OCI-LY1 (cell line): Measurements from ENCODE around the gene USP10.

Experiments
- H2AFZ ChIP-seq: fragments of 200-600 bp; sonication (generic), shearing (Covaris generic); 2 replicates; pipeline ENCODE4 v1.6.0; 2014; ENCODE audit warnings: antibody characterized with exemption, mild to moderate bottlenecking, low read length
- H3F3A ChIP-seq: fragments of 200-600 bp; sonication (generic), shearing (Covaris generic); 2 replicates; pipeline ENCODE4 v1.6.0; 2014; ENCODE audit warnings: mild to moderate bottlenecking, antibody characterized with exemption, low read length, moderate library complexity; ENCODE audit not compliant: insufficient read depth
- H3K27ac ChIP-seq: fragments of 200-600 bp; sonication (generic); 2 replicates; pipeline ENCODE4 v1.5.1; 2014; ENCODE audit warnings: low read length, mixed run types, mild to moderate bottlenecking, low read depth; ENCODE audit not compliant: poor library complexity, severe bottlenecking
- H3K27me3 ChIP-seq: fragments of 200-600 bp; sonication (generic); 2 replicates; pipeline ENCODE4 v1.6.0; 2014; ENCODE audit warnings: antibody characterized with exemption, mild to moderate bottlenecking, low read length, moderate library complexity; ENCODE audit not compliant: insufficient read depth
- H3K36me3 ChIP-seq: fragments of 200-600 bp; sonication (generic); 2 replicates; pipeline ENCODE4 v1.6.1; 2014; ENCODE audit warnings: mild to moderate bottlenecking, antibody characterized with exemption, low read length, moderate library complexity, mixed read lengths; ENCODE audit not compliant: insufficient read depth
- H3K4me1 ChIP-seq: fragments of 200-600 bp; sonication (generic); 2 replicates; pipeline ENCODE4 v1.5.1; 2014; ENCODE audit warnings: mild to moderate bottlenecking, low read length, moderate library complexity; ENCODE audit not compliant: insufficient read depth, severe bottlenecking
- H3K4me2 ChIP-seq: fragments of 200-600 bp; sonication (generic), shearing (Covaris generic); 2 replicates; pipeline ENCODE4 v1.6.1; 2014; ENCODE audit warnings: low read length
- H3K4me3 ChIP-seq: fragments of 200-600 bp; sonication (generic); 2 replicates; pipeline ENCODE4 v1.5.1; 2014; ENCODE audit warnings: low read length, low read depth, mild to moderate bottlenecking, mixed read lengths; ENCODE audit not compliant: poor library complexity, severe bottlenecking
- H3K79me2 ChIP-seq: fragments of 200-600 bp; shearing (Covaris generic); 2 replicates; pipeline ENCODE4 v1.6.1; 2016; ENCODE audit warnings: mixed run types, low read length, mixed read lengths; ENCODE audit not compliant: insufficient read depth
- H3K9ac ChIP-seq: fragments of 200-600 bp; sonication (generic), shearing (Covaris generic); 2 replicates; pipeline ENCODE4 v1.6.1; 2014; ENCODE audit warnings: mild to moderate bottlenecking, low read length, mixed read lengths
- H3K9me2 ChIP-seq: fragments of 200-600 bp; sonication (generic), shearing (Covaris generic); 2 replicates; pipeline ENCODE4 v1.6.1; 2014; ENCODE audit warnings: low read depth, mild to moderate bottlenecking, low read length, mixed read lengths
- H3K9me3 ChIP-seq: fragments of 200-600 bp; shearing (Covaris generic); 2 replicates; pipeline ENCODE4 v1.6.1; 2014; ENCODE audit warnings: low read length, mixed read lengths
- H4K20me1 ChIP-seq: fragments of 200-600 bp; sonication (generic), shearing (Covaris generic); 2 replicates; pipeline ENCODE4 v1.6.0; 2016; ENCODE audit warnings: mild to moderate bottlenecking, low read length; ENCODE audit not compliant: insufficient read depth
- EZH2 ChIP-seq: fragments of 200-600 bp; sonication (generic), shearing (Covaris generic); IDR thresholded peaks from 2 replicates; pipeline ENCODE4 v1.8.0; 2017; ENCODE audit warnings: borderline replicate concordance, mixed run types, mild to moderate bottlenecking, antibody characterized with exemption, low read length, moderate library complexity, mixed read lengths
- TF ChIP-seq, protein P1 (sequence below): fragments of 200-600 bp; sonication (generic), shearing (Covaris generic); IDR thresholded peaks from 2 replicates; pipeline ENCODE4 v1.5.1; 2017; ENCODE audit warnings: mild to moderate bottlenecking, antibody characterized with exemption, low read length, moderate library complexity, mixed read lengths

Gene USP10

DNA sequence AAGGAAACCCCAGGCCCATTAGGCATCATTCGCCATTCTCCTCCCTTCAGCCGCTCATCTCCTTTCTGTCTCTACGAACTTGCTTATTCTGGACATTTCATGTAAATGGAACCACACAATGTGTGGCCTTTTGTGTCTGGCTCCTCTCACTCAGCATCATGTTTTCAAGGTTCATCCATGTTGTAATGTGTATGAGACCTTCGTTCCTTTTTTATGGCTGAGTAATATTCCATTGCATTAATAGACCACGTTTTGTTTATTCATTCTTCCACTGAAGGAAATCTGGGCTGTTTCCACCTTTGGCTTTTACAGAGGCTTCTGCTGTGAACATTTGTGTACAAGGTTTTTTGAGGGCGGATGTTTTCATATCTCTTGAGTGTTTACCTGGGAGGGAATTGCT is 123.2 kb downstream of the USP10 start:
- Histone ChIP-seq H3K4me1 (no peaks in the 10 kb centered on the region), H3F3A (no peaks in the 10 kb centered on the region), H3K9me2 (no peaks in the 10 kb centered on the region), H3K9ac (no peak overlapping the region), H3K27ac (no peak overlapping the region), H4K20me1 (no peaks in the 10 kb centered on the region), H3K4me2 (no peak overlapping the region), H3K36me3 (no peaks in the 10 kb centered on the region), H2AFZ (no peak overlapping the region), H3K27me3 (peaks cover 15% of the 10 kb centered on the region; the same call in 1 of the 2 replicates), H3K4me3 (no peak overlapping the region), H3K9me3 (no peaks in the 10 kb centered on the region), H3K79me2 (no peaks in the 10 kb centered on the region)
- no peak for TF ChIP-seq EZH2
- TF ChIP-seq, protein P1, sequence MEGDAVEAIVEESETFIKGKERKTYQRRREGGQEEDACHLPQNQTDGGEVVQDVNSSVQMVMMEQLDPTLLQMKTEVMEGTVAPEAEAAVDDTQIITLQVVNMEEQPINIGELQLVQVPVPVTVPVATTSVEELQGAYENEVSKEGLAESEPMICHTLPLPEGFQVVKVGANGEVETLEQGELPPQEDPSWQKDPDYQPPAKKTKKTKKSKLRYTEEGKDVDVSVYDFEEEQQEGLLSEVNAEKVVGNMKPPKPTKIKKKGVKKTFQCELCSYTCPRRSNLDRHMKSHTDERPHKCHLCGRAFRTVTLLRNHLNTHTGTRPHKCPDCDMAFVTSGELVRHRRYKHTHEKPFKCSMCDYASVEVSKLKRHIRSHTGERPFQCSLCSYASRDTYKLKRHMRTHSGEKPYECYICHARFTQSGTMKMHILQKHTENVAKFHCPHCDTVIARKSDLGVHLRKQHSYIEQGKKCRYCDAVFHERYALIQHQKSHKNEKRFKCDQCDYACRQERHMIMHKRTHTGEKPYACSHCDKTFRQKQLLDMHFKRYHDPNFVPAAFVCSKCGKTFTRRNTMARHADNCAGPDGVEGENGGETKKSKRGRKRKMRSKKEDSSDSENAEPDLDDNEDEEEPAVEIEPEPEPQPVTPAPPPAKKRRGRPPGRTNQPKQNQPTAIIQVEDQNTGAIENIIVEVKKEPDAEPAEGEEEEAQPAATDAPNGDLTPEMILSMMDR: no peak

DNA sequence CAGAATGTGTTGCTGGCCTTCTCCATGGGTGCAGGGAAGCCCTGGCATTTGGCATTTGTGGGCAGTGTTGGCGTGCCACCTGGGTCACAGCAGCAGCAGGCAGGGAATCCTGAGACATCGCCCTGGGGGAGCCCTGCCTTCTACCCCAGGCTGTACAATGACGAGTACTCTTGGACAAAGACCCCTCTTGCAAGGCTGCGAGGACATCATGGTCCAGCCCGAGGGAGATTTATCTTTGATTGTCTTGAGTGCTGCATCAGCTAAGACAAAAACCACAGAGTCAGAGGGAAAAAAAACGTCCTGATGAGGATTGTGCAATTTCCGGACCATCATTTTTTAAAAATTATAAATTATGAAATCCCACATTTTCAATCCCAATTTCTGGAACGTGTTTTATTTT is 123.7 kb downstream of the USP10 start:
- no peak overlapping the region for H3K4me2 ChIP-seq
- no peaks in the 10 kb centered on the region for H3F3A ChIP-seq
- H3K36me3 ChIP-seq: no peaks in the 10 kb centered on the region
- H3K27ac ChIP-seq: no peak overlapping the region
- TF ChIP-seq, protein P1: no peak
- no peak for TF ChIP-seq EZH2
- no peak overlapping the region for H3K4me3 ChIP-seq
- H4K20me1 ChIP-seq: no peaks in the 10 kb centered on the region
- peaks cover 15% of the 10 kb centered on the region; the same call in 1 of the 2 replicates for H3K27me3 ChIP-seq
- H2AFZ ChIP-seq: no peak overlapping the region
- no peak overlapping the region for H3K9ac ChIP-seq
- H3K9me3 ChIP-seq: no peaks in the 10 kb centered on the region
- no peaks in the 10 kb centered on the region for H3K9me2 ChIP-seq
- no peaks in the 10 kb centered on the region for H3K79me2 ChIP-seq
- no peaks in the 10 kb centered on the region for H3K4me1 ChIP-seq

DNA sequence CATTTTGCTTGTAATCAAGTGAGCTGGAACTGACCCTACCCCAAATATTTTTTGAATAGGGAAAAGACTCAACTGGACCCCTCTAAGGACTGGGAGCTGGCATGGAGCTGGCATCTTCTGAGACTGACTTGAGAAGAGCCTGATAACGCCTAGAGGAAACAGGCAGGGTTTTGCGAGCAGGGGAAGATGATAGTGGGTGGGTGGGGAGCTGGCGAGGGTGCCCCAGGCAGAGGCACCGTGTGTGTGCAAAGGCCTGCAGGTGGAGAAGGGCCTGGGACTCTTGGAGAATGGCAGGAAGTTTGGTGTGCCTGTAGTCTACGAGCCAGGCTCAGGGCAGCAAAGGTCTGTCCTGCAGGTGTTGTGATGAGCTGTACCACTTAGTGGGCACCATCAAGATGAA is 124.1 kb downstream of the USP10 start:
- no peaks in the 10 kb centered on the region for H3K4me1 ChIP-seq

DNA sequence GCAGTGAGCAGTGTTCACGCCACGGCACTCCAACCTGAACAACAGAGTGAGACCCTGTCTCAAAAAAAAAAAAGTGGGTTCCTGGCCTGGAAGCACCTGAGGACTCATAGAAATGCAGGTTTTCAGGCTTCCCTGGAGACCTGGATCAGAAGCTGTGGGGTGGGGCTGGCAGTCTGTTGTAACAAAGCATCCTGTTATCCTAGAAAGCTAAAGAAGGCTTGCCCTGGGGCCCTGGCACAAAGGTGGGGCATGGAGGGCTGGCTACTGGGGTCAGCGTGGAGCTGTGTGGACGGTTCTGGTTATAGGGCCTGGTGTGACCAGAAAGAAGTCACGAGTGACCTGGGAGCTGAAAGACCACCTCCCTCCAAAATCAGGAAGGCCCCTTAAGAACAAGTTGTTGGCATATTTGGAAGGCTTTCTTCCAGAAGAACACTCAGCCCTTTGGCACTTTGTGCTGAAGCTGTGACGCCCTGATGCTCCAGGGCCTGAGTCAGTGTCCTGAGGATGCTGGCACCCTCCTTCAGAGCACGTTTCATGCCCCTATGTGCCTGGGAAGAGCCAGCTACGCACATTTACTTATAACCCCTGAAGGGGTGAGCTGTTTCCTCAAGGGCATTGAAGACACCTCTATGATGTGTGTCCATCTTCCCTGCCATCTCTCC is 126.2 kb downstream of the USP10 start:
- TF ChIP-seq EZH2: no peak
- TF ChIP-seq, protein P1: no peak
- Histone ChIP-seq H3K36me3 (no peaks in the 10 kb centered on the region), H3F3A (no peaks in the 10 kb centered on the region), H3K79me2 (no peaks in the 10 kb centered on the region), H3K9me3 (no peaks in the 10 kb centered on the region), H4K20me1 (no peaks in the 10 kb centered on the region), H3K9ac (no peak overlapping the region), H3K4me3 (no peak overlapping the region), H3K27me3 (peaks cover 19% of the 10 kb centered on the region; the same call in 1 of the 2 replicates), H3K4me2 (no peak overlapping the region), H3K4me1 (no peaks in the 10 kb centered on the region), H3K9me2 (no peaks in the 10 kb centered on the region), H2AFZ (no peak overlapping the region), H3K27ac (no peak overlapping the region)

More for the DNA sequence above, 124.1 kb downstream of the USP10 start:
- no peaks in the 10 kb centered on the region for H3F3A ChIP-seq
- H3K4me3 ChIP-seq: no peak overlapping the region
- H3K27ac ChIP-seq: no peak overlapping the region
- peaks cover 15% of the 10 kb centered on the region; the same call in 1 of the 2 replicates for H3K27me3 ChIP-seq
- H3K9me3 ChIP-seq: no peaks in the 10 kb centered on the region
- H4K20me1 ChIP-seq: no peaks in the 10 kb centered on the region
- H3K9me2 ChIP-seq: no peaks in the 10 kb centered on the region
- no peaks in the 10 kb centered on the region for H3K36me3 ChIP-seq
- H2AFZ ChIP-seq: no peak overlapping the region
- no peak overlapping the region for H3K4me2 ChIP-seq
- TF ChIP-seq EZH2: no peak
- no peaks in the 10 kb centered on the region for H3K79me2 ChIP-seq
- no peak overlapping the region for H3K9ac ChIP-seq
